ENCODE results near the gene HSPB1. TPM values are rescaled to one million over a fixed set of nuclear protein-coding genes. Genes with fewer than 3 reads are reported as not detected.

Gene HSPB1
- total and polyA plus RNA-seq, 2 donors (not counting 1 experiment from before 2014, with no cell fraction given) = 70.0 to 234 TPM

- no peak for TF ChIP-seq CTCF (conservative IDR thresholded peaks at IDR 0.05 in 1 of 2, IDR thresholded peaks at IDR 0.05 in 1 of 2; ENCODE audit: low read depth in 1 of 2, low read length in 2 of 2)
- no peak for TF ChIP-seq EZH2 (IDR thresholded peaks at IDR 0.05; ENCODE audit: low read length, missing control alignments)
- Histone ChIP-seq H3K9ac (ENCODE audit: insufficient read depth, low read length) (no peak overlapping the region), H3K27me3 (ENCODE audit: control insufficient read depth, insufficient read depth, low read length) (no peaks in the 10 kb centered on the region), H3K9me3 (ENCODE audit: control insufficient read depth, insufficient read depth, low read depth, low read length) (no peaks in the 10 kb centered on the region), H3K4me2 (ENCODE audit: extremely low read depth, insufficient read depth, low read length) (no peak overlapping the region), H3K27ac (ENCODE audit: insufficient read depth, low read length) (no peak overlapping the region), H2AFZ (ENCODE audit: low read length) (no peak overlapping the region), H3K79me2 (ENCODE audit: control insufficient read depth, insufficient read depth, low read length) (peaks cover 4% of the 10 kb centered on the region), H3K36me3 (ENCODE audit: control insufficient read depth, insufficient read depth, low read length) (no peaks in the 10 kb centered on the region), H3K4me3 (replicated peaks in 1 of 4; ENCODE audit: control extremely low read depth in 1 of 4, insufficient read depth in 1 of 4, low read depth in 3 of 4, low read length in 4 of 4) (no peak overlapping the region), H3K4me1 (ENCODE audit: control insufficient read depth, extremely low read depth, insufficient read depth, low read length) (peaks cover 17% of the 10 kb centered on the region), H4K20me1 (ENCODE audit: control insufficient read depth, extremely low read depth, insufficient read depth, low read length) (no peaks in the 10 kb centered on the region)
- no peak for DNase-seq (ENCODE audit: low read depth in 2 of 2)
Observed at GRCh38 chr7:76315364-76315763, 12.9 kb downstream of the HSPB1 start.

- Histone ChIP-seq H4K20me1 (ENCODE audit: control insufficient read depth, extremely low read depth, insufficient read depth, low read length) (no peaks in the 10 kb centered on the region), H3K27ac (ENCODE audit: insufficient read depth, low read length) (peak overlapping the region; percentile 96), H3K9me3 (ENCODE audit: control insufficient read depth, insufficient read depth, low read depth, low read length) (no peaks in the 10 kb centered on the region), H3K27me3 (ENCODE audit: control insufficient read depth, insufficient read depth, low read length) (no peaks in the 10 kb centered on the region), H3K4me2 (ENCODE audit: extremely low read depth, insufficient read depth, low read length) (peak overlapping the region; percentile 98), H3K4me1 (ENCODE audit: control insufficient read depth, extremely low read depth, insufficient read depth, low read length) (peaks cover 17% of the 10 kb centered on the region), H3K9ac (ENCODE audit: insufficient read depth, low read length) (peak overlapping the region; percentile 95), H2AFZ (ENCODE audit: low read length) (peak overlapping the region; percentile 88), H3K4me3 (replicated peaks in 1 of 4; ENCODE audit: control extremely low read depth in 1 of 4, insufficient read depth in 1 of 4, low read depth in 3 of 4, low read length in 4 of 4) (peak overlapping the region; percentile 51 to 91 (median 78)), H3K36me3 (ENCODE audit: control insufficient read depth, insufficient read depth, low read length) (no peaks in the 10 kb centered on the region), H3K79me2 (ENCODE audit: control insufficient read depth, insufficient read depth, low read length) (peaks cover 5% of the 10 kb centered on the region)
- no peak for DNase-seq (ENCODE audit: low read depth in 2 of 2)
- TF ChIP-seq CTCF (conservative IDR thresholded peaks at IDR 0.05 in 1 of 2, IDR thresholded peaks at IDR 0.05 in 1 of 2; ENCODE audit: low read depth in 1 of 2, low read length in 2 of 2) = no peak
- no peak for TF ChIP-seq EZH2 (IDR thresholded peaks at IDR 0.05; ENCODE audit: low read length, missing control alignments)
Observed at GRCh38 chr7:76316984-76317781, 14.7 kb downstream of the HSPB1 start.

GRCh38 chr7:76317782-76318487 is 15.5 kb downstream of the HSPB1 start:
- Histone ChIP-seq H3K79me2 (ENCODE audit: control insufficient read depth, insufficient read depth, low read length) (peaks cover 8% of the 10 kb centered on the region), H3K9me3 (ENCODE audit: control insufficient read depth, insufficient read depth, low read depth, low read length) (no peaks in the 10 kb centered on the region), H3K4me2 (ENCODE audit: extremely low read depth, insufficient read depth, low read length) (peak overlapping the region; percentile 98), H2AFZ (ENCODE audit: low read length) (peak overlapping the region; percentile 88), H4K20me1 (ENCODE audit: control insufficient read depth, extremely low read depth, insufficient read depth, low read length) (no peaks in the 10 kb centered on the region), H3K4me1 (ENCODE audit: control insufficient read depth, extremely low read depth, insufficient read depth, low read length) (peaks cover 20% of the 10 kb centered on the region), H3K27ac (ENCODE audit: insufficient read depth, low read length) (peak overlapping the region; percentile 96), H3K4me3 (replicated peaks in 1 of 4; ENCODE audit: control extremely low read depth in 1 of 4, insufficient read depth in 1 of 4, low read depth in 3 of 4, low read length in 4 of 4) (peak overlapping the region; percentile 74 to 91 (median 78)), H3K27me3 (ENCODE audit: control insufficient read depth, insufficient read depth, low read length) (no peaks in the 10 kb centered on the region), H3K36me3 (ENCODE audit: control insufficient read depth, insufficient read depth, low read length) (no peaks in the 10 kb centered on the region), H3K9ac (ENCODE audit: insufficient read depth, low read length) (peak overlapping the region; percentile 95)
- no peak for TF ChIP-seq CTCF (conservative IDR thresholded peaks at IDR 0.05 in 1 of 2, IDR thresholded peaks at IDR 0.05 in 1 of 2; ENCODE audit: low read depth in 1 of 2, low read length in 2 of 2)
- TF ChIP-seq EZH2 (IDR thresholded peaks at IDR 0.05; ENCODE audit: low read length, missing control alignments) = no peak
- peak; percentile 95 for DNase-seq (ENCODE audit: low read depth in 2 of 2)

Data from fibroblast of lung (primary cell).